HEK293T (cell line): ENCODE measurements around the gene RXRB.

ENCODE experiments used
- BHLHE40 ChIP-seq: fragments of 450-650 bp; IDR thresholded peaks from 2 replicates; pipeline ENCODE4 v1.6.1; 2016; ENCODE audit warnings: mild to moderate bottlenecking, moderate library complexity, borderline replicate concordance
- ELF4 ChIP-seq: fragments of 450-650 bp; IDR thresholded peaks from 2 replicates; pipeline ENCODE4 v1.6.1; 2017; ENCODE audit warnings: antibody characterized with exemption
- FOXK2 ChIP-seq: fragments of 450-650 bp; IDR thresholded peaks from 2 replicates; pipeline ENCODE4 v1.6.1; 2016; ENCODE audit warnings: mild to moderate bottlenecking
- FOXM1 ChIP-seq: fragments of 450-650 bp; IDR thresholded peaks from 2 replicates; pipeline ENCODE4 v1.6.1; 2017; ENCODE audit warnings: mild to moderate bottlenecking, borderline replicate concordance
- PKNOX1 ChIP-seq: fragments of 450-650 bp; IDR thresholded peaks from 2 replicates; pipeline ENCODE4 v1.6.1; 2016
- SUZ12 ChIP-seq: fragments of 450-650 bp; IDR thresholded peaks from 2 replicates; pipeline ENCODE4 v1.6.1; 2016; ENCODE audit warnings: mild to moderate bottlenecking
- TARDBP ChIP-seq: fragments of 450-650 bp; IDR thresholded peaks from 2 replicates; pipeline ENCODE4 v1.6.1; 2016

- TF ChIP-seq ELF4 (no peak), FOXK2 (no peak), PKNOX1 (no peak), SUZ12 (no peak), TARDBP (no peak), BHLHE40 (no peak), FOXM1 (no peak)
Measured at GRCh38 chr6:33209856-33210255, 9.4 kb upstream of the RXRB start.
